Fibroblast of the aortic adventitia (primary cell): ENCODE measurements around the gene CCDC69. TPM values are rescaled to one million over a fixed set of nuclear protein-coding genes. Genes with fewer than 3 reads are reported as not detected.
"Not testable (repeated sequence)": the region's sequence is repeated elsewhere in the genome, so short reads cannot be mapped to it uniquely, and the experiment has no call there.

Experiments used
- DNase-seq: peaks from one replicate; pipeline ENCODE4 v3.0.0-alpha.2; 2010; ENCODE audit warnings: low read depth
- H3K4me3 ChIP-seq: 2 replicates; pipeline ENCODE4 v1.5.1; 2011; ENCODE audit warnings: low read depth, mild to moderate bottlenecking, control low read depth, low read length, moderate library complexity
- total RNA-seq: library from RNA; depleted of rRNA; stranded (reverse); fragments of >200 nt; gene quantifications from 2 replicates; pipeline ENCODE4 v1.2.3, GENCODE V29; 2012; ENCODE audit warnings: low replicate concordance
- TF ChIP-seq, protein P1 (sequence below): IDR thresholded peaks from 2 replicates; pipeline ENCODE4 v1.5.1; 2011; ENCODE audit warnings: mild to moderate bottlenecking, low read length, control low read depth, inconsistent platforms; ENCODE audit not compliant: insufficient read depth

CCDC69 gene
- total RNA-seq, 1 donor, result 1.5 TPM

DNA sequence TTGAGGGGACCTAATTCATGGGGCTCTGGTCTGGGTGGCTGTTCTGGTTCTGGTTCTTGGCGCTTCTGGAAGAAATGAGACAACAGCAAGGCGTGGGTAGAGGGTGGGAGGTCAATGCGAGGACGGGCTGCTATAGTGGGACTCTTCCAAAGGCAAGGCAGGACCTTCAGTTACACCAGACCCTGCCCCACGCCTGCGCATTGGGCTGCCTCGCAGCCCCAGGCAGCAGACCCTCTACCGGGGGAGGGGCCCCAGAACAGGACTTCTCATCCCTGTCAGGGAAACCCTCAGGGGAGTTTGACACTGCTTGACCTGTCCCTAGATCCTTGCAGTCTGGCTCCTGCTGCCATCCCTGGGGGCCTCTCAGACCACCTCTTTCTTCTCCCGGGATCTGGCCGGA lies 18.5 kb downstream of the CCDC69 start:
- DNase-seq, result no peak
- no peak overlapping the region for H3K4me3 ChIP-seq
- TF ChIP-seq, protein P1, sequence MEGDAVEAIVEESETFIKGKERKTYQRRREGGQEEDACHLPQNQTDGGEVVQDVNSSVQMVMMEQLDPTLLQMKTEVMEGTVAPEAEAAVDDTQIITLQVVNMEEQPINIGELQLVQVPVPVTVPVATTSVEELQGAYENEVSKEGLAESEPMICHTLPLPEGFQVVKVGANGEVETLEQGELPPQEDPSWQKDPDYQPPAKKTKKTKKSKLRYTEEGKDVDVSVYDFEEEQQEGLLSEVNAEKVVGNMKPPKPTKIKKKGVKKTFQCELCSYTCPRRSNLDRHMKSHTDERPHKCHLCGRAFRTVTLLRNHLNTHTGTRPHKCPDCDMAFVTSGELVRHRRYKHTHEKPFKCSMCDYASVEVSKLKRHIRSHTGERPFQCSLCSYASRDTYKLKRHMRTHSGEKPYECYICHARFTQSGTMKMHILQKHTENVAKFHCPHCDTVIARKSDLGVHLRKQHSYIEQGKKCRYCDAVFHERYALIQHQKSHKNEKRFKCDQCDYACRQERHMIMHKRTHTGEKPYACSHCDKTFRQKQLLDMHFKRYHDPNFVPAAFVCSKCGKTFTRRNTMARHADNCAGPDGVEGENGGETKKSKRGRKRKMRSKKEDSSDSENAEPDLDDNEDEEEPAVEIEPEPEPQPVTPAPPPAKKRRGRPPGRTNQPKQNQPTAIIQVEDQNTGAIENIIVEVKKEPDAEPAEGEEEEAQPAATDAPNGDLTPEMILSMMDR, result no peak

DNA sequence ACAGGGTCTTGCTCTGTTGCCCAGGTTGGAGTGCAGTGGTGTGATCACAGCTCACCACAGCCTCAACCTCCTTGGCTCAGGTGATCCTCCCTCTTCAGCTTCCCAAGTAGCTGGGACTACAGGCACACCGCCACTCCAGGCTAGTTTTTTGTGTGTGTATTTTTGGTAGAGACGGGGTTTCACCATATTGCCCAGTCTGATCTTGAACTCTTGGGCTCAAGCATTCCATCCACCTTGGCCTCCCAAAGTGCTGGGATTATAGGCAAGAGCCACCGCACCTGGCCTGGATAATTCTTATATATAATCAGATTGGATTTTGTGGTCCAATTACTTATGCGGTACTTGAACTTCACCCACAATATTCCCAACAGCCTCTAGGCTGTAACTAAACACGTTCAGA lies 19.8 kb downstream of the CCDC69 start:
- H3K4me3 ChIP-seq, result no peak overlapping the region
- DNase-seq, result no peak
- TF ChIP-seq, protein P1, result no peak

DNA sequence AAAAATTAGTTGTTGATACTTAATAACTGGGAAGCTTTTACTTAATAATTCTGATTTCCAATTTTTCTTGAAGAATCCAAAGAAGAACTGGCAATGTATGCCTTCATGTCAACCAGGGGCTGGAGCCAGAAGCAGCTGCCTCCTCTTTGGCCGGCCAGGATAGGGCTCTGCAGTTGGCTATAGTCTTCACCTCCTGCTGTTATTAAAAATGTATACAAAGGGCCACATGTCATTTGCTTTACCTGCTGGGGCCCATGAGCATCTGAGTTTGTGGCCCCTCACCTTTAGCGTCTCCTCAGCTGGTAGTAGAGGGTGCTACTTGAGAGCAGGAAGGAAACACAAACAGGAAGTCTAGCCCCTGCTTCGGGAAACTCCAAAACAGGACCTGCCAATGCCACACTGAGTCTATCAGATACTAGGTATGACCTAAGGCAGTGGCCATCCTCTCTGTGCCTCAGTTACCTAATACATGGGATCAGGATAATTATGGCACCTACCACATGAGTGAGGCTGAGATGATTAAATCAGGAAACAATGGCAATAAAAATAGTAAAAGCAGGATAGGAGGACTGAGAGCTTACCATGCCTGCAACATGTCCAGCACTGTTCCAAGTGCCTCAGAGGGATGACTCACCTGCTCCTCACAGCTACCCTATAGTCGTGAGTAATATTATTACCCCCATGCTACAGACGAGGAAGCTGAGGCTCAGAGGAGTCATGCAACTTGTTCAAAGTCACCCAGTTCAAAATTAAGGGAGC lies 21.3 kb downstream of the CCDC69 start:
- H3K4me3 ChIP-seq, result no peak overlapping the region
- DNase-seq, result peak; percentile 73
- TF ChIP-seq, protein P1, result no peak

DNA sequence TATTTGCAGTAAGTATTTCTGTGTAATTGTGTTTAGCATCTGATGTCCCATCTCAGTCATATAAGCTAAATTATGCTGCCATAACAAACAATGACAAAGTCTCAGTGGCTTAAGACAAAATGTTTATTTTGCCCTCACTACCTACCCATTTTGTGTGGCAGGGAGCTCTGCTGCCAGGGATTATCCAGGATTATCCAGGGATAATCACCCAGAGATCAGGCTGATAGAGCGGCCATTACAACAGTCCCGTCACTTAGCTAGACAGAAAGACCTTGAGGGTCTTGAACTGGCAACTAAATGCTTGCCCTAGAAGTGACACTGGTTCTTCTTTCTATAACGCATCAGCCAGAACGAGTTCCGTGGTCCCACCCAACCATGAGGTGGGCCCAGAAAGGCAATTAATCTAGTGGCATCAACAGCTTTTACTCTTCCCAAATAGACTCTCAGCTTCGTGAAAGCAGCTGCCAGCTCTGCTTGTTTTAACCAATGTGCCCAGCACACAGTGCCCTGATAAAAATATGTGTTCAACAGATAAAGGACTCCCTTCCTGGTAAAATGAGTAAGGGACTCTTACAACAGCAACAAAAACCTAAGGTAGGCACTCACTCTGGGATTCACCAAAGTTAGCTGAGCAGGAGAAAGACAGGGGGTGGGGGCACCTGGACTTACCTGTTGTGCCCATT lies 22.8 kb downstream of the CCDC69 start:
- TF ChIP-seq, protein P1, result no peak
- no peak overlapping the region for H3K4me3 ChIP-seq
- no peak for DNase-seq

DNA sequence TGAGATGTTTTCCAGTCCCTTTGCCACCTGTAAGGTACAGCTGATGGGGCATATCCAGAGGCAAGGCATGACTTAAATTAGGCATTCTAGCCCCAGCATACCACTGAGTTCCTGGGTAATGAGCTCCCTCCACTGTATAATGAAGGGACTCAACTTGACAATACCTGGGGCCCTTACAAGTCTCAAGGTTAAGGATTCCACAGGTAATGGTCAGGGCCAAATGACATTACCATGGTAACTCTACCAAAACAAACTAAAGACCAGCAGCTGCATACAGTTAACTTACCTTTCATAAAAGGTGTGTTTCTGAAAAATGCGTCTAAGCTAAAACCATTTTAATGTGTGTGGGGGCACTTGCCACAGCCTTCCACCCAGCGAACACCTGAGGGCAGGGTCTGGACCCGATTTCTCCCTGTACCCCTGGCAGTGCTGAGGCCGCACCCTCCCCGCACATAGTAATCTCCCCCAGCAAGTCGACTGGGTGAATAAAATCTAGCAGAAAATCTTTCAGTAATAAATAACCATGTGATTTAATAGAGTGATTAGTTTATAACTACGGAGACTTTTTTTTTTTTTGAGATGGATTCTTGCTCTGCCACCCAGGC lies 24.2 kb downstream of the CCDC69 start:
- DNase-seq, result no peak
- TF ChIP-seq, protein P1, result no peak
- H3K4me3 ChIP-seq, result no peak overlapping the region

DNA sequence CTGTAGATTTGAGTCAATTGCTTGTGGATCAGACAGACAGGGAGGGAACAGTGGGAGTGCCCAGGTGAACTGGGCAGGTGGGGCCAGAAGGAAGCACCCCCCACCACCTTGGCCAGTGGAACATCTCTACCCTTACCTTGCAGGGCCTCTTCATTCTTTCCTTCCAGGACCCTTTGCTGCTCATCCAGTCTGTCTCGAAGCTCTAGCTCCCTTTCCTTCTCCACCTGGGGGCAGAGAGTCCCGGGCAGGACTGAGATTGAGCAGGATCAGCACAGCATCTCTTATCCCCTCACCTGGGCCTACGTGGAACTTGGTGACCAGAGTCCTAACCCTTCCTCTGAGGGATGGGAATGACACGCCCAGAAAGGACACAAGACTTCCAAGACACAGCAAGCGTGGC lies 25.0 kb downstream of the CCDC69 start:
- DNase-seq, result no peak
- no peak overlapping the region for H3K4me3 ChIP-seq
- TF ChIP-seq, protein P1, result no peak

DNA sequence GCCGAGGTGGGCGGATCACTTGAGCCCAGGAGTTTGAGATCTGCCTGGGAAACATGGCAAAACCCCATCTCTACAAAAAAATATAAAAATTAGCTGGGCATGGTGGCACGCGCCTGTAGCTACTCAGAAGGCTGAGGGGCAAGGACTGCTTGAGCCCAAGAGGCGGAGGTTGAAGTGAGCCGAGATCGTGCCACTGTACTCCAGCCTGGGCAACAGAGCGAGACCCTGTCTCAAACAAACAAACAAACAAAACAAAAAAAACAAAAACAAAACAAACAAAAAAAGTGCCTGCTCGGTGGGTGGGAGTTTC lies 26.6 kb downstream of the CCDC69 start:
- not testable (repeated sequence) for DNase-seq, H3K4me3 ChIP-seq
